Tibial nerve (tissue), 4 donors: ENCODE data around the gene CCDC174. TPM values are rescaled to one million over a fixed set of nuclear protein-coding genes. Genes with fewer than 3 reads are reported as not detected.

ENCODE experiments used
- DNase-seq, 2 donors: peaks; one replicate each; pipeline ENCODE4 v3.0.0-alpha.2; 2019; ENCODE audit warnings: low spot score in 2 of 2
- H3K27ac ChIP-seq, 4 donors: fragments of 200-600 bp; sonication (generic) in 3 of 4; one replicate each; pipeline ENCODE4 v1.5.1; 2017 to 2019; ENCODE audit warnings: mild to moderate bottlenecking in 1 of 4
- H3K27me3 ChIP-seq, 2 donors: fragments of 200-600 bp; sonication (generic) in 1 of 2; one replicate each; pipeline versions ENCODE4 v1.5.1 to v1.6.0; 2017 to 2019
- H3K36me3 ChIP-seq, 3 donors: fragments of 200-600 bp; sonication (generic); one replicate each; pipeline ENCODE4 v1.5.1; 2018 to 2019
- H3K4me1 ChIP-seq, 4 donors: fragments of 200-600 bp; sonication (generic) in 3 of 4; one replicate each; pipeline ENCODE4 v1.5.1; 2017 to 2019
- H3K4me3 ChIP-seq, 4 donors: fragments of 200-600 bp; sonication (generic) in 3 of 4; one replicate each; pipeline ENCODE4 v1.5.1; 2017 to 2019; ENCODE audit warnings: mild to moderate bottlenecking in 1 of 4, moderate library complexity in 1 of 4
- H3K9me3 ChIP-seq, 4 donors: fragments of 200-600 bp; sonication (generic) in 3 of 4; one replicate each; pipeline ENCODE4 v1.5.1; 2017 to 2019
- CTCF ChIP-seq, 5 experiments: fragments of 200-600 bp in 3 of 5; fragments of 450-650 bp in 2 of 5; sonication (generic) in 3 of 5; IDR thresholded peaks; one replicate each; pipeline ENCODE4 v1.5.1; 2016 to 2019; ENCODE audit warnings: antibody characterized with exemption in 5 of 5, mild to moderate bottlenecking in 3 of 5, moderate library complexity in 2 of 5
- EP300 ChIP-seq, 2 donors: sonication (generic); formaldehyde crosslinking; IDR thresholded peaks; one replicate each; pipeline ENCODE4 v1.6.1; 2017; ENCODE audit warnings: antibody characterized with exemption in 2 of 2, mild to moderate bottlenecking in 1 of 2
- POLR2A ChIP-seq, 2 donors: fragments of 450-650 bp; IDR thresholded peaks; one replicate each; pipeline ENCODE4 v1.6.1; 2017; ENCODE audit warnings: antibody characterized with exemption in 2 of 2, mild to moderate bottlenecking in 2 of 2, moderate library complexity in 2 of 2
- WGBS, 2 donors: methylation state at CpG; one replicate each; pipeline ENCODE4 v1.1.5; 2018; 5-methylcytosine and 5-hydroxymethylcytosine counted together
- total RNA-seq, 4 donors: library from RNA; depleted of rRNA; stranded (reverse); fragments of >200 nt; gene quantifications; one replicate each; pipeline ENCODE4 v1.1.0, GENCODE V29; 2016

CCDC174 gene
- total RNA-seq, 4 donors from 2014 or later, result 13.5 to 34.3 (median 27.1) TPM

DNA sequence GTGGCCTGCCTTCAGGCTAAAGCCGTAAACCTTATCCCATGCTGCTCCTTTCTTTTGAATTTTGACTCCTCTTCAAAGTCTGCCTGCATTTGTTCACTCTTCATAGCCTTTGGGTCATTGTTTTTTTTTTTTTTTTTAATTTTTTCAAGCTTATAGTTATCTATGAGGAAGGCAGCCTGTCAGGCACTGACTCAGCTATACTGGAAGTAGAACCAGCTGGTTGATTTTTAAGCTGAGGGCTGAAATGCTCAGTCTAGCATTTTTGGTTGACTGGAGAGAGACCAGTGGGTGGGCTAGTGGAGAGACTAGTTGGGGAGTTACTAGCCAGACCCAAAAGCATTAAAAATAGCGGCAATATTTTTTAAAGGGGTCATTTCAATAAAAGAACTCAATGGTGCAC, 67.4 kb downstream of the CCDC174 start:
- 92 to 94% methylated on average over 2 of the region's 2 CpGs for whole genome bisulfite sequencing, 2 donors
- peaks cover 0 to 16% (median 0%) of the 10 kb centered on the region in 3 donors for H3K36me3 ChIP-seq
- H3K4me1 ChIP-seq, result no peaks in the 10 kb centered on the region
- H3K4me3 ChIP-seq, result no peak overlapping the region
- TF ChIP-seq POLR2A (IDR thresholded peaks at IDR 0.05), result no peak
- no peak for TF ChIP-seq EP300 (IDR thresholded peaks at IDR 0.05)
- no peak for TF ChIP-seq CTCF (IDR thresholded peaks at IDR 0.05)
- peaks cover 0 to under 1% (median 0%) of the 10 kb centered on the region in 4 donors for H3K9me3 ChIP-seq
- no peaks in the 10 kb centered on the region for H3K27me3 ChIP-seq
- DNase-seq, result no peak
- H3K27ac ChIP-seq, result no peak overlapping the region

DNA sequence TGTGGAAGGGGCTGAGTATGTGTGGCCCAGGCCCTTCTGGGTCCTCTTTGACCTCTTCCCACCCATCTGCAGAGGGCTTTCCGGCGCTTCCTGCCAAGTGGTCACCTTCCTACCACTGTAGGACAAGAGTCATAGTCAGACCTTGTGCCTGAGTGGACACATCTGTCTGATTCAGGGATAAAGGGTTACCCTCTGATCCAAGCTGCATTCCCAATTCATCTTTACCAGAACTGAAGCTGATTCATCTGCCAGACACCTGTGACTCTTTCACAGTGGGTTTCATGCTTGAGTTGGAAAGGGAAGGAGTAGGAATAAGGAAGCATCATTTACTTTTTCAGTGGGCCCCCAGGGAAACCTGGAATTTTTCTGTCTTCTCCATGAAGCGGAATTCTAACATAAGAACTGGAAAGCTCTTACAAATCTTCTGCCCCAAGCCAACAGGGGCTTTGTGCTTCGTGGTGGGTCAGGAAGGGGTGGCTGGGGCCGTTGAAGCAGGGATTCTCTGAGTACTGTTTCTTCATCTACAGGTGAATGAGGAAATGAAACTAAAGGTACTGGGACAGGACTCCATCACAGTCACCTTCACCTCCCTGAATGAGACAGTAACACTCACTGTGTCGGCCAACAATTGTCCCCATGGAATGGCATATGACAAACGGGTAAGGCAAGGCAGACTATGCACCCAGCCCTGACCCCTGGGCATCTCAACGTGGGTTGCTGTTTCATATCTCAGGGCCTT, 69.7 kb downstream of the CCDC174 start:
- Histone ChIP-seq H3K9me3 (no peaks in the 10 kb centered on the region), H3K36me3 (peaks cover 0 to 9% (median 0%) of the 10 kb centered on the region in 3 donors), H3K4me3 (no peak overlapping the region), H3K4me1 (peaks cover 0 to 16% (median 0%) of the 10 kb centered on the region in 4 donors), H3K27ac (no peak overlapping the region), H3K27me3 (no peaks in the 10 kb centered on the region)
- TF ChIP-seq CTCF (IDR thresholded peaks at IDR 0.05), result no peak
- no peak for TF ChIP-seq EP300 (IDR thresholded peaks at IDR 0.05)
- TF ChIP-seq POLR2A (IDR thresholded peaks at IDR 0.05), result no peak
- 71 to 72% methylated on average over 8 of the region's 8 CpGs for WGBS, 2 donors
- DNase-seq, result no peak

Other genes starting within 250 kb of the CCDC174 start
- gene SLC6A6, start 249.2 kb upstream of the CCDC174 start, total RNA-seq, result 10 to 100 TPM; 11.8 to 24.9 (median 13.5) TPM
- 1 to 10 TPM in 2 of 4 donors, under 1 TPM in 2; 0.21 to 1.5 (median 0.99) TPM for gene GRIP2, start 111.4 kb upstream of the CCDC174 start, total RNA-seq
- gene C3orf20, start 23.4 kb downstream of the CCDC174 start, total RNA-seq, result not detected
- gene FGD5, start 167.2 kb downstream of the CCDC174 start, total RNA-seq, result 10 to 100 TPM; 33.3 to 41.8 (median 38.7) TPM